GM18507 (cell line): ENCODE results near the gene TFF2.

ENCODE experiments used
- DNase-seq: peaks from one replicate; pipeline ENCODE4 v3.0.0; 2011; ENCODE audit warnings: low read depth; ENCODE audit not compliant: insufficient read length; ENCODE audit errors: extremely low spot score
- FAIRE-seq: peaks from 2 replicates; lab custom pipeline; 2011; peaks lifted over from hg19 to GRCh38; lab: Jason Lieb, UNC

Gene TFF2

DNA sequence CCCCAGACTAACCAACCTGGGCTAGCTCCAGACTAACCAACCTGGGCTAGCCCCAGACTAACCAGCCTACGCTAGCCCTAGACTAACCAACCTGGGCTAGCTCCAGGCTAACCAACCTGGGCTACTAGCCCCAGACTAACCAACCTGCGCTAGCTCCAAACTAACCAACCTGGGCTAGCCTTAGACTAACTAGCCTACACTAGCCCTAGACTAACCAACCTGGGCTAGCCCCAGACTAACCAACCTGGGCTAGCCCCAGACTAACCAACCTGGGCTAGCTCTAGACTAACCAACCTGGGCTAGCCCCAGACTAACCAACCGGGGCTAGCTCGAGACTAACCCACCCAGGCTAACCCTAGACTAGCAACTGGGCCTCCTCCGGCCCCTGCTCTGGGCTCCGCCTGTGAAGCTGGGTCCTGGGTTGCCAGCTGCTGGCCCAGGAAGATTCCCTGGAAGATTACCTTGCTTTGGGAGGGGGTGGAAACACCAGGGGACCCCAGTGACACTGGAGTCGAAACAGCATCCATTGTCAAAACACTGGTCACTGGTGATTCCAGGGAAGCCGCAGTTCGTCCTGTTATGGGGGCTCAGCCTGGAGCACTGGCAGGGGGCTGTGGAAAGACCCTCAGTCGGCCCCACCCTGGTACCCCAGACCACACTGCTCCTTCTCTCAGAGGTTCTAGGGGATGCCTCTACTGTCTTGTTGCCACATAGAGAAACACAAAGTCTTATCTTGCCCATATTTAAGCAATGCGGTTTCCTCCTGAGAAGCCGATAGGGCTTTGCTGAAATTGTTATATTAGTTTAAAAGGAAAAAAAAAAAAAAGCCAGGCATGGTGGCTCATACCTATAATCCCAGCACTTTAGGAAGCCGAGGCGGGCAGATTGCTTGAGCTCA lies 1.1 kb downstream of the TFF2 start:
- DNase-seq = no peak
- FAIRE-seq = no peak

DNA sequence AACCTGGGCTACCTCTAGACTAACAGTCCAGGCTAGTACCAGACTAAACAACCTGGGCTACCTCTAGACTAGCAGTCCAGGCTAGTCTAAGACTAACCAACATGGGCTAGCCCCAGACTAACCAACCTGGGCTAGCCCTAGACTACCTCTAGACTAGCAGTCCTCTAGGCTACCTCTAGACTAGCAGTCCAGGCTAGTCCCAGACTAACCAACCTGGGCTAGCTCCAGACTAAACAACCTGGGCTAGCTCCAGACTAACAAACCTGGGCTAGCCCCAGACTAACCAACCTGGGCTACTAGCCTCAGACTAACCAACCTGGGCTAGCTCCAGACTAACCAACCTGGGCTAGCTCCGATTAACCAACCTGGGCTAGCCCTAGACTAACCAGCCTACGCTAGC lies 2.0 kb downstream of the TFF2 start:
- FAIRE-seq (no peak), DNase-seq (no peak)

DNA sequence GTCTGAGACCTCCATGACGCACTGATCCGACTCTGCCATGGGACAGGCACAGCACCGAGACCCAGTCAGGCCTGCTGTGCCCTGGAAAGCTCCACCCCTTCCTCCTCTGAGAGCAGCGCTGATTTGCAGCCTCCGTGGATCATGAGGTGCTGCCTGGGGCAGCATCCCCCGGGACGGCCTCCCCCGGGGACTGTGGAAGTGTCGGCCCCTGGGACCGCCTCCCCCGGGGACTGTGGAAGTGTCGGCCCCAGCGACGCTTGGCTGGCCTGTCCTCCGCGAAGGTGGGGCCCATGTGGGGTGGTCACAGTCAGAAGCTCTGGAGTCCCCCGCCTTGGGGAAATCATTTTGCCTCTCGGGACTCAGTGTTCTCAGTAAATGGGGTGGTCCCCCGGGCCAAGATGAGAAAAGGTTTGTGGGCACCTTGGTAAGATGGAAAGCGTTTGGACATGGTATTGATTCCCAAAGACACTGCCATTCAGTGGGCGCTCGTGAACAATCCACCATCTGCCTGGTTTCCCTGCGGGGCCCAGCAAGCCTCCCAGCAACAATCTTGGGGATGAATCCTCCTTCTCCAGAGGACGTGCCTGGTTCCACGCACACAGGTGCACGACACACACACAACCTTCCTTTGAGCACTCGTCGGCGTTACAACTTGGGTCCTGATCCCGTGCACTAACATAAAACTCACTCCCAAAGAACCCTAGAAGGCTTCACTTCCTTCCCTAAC lies 3.0 kb downstream of the TFF2 start:
- DNase-seq (no peak), FAIRE-seq (no peak)

DNA sequence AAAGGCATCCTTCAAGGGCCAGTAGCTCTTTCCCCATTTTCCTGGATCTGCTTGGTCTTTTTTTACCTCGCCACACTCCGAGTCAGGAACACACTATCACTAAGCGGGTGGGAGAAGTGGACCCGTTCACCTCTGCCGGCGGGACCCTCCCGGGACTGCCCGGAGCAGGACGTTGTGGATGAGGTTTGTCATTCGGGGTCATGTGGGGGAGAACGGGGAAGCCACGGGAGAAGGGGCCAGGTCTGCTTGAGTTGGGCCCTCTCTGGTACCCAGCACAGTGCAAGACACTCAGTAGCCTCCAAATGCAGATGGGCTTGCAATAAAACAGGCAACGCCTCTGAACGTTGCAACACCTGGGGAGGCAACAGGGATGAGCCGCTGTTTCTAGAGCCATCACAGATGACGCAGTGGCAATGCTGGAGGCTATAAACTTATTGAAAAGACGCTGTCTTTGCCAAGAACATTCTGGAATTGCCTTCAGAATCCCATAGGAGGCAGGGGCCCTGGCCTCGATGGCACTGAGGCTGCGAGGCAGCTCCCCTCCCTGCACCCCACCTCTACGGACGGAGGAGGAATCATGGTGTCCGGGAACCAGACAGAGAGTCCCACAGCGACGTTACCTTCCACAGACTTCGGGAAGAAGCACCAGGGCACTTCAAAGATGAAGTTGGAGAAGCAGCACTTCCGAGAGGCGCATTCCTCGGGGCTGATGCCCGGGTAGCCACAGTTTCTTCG lies 3.8 kb downstream of the TFF2 start:
- no peak for FAIRE-seq
- DNase-seq = no peak

DNA sequence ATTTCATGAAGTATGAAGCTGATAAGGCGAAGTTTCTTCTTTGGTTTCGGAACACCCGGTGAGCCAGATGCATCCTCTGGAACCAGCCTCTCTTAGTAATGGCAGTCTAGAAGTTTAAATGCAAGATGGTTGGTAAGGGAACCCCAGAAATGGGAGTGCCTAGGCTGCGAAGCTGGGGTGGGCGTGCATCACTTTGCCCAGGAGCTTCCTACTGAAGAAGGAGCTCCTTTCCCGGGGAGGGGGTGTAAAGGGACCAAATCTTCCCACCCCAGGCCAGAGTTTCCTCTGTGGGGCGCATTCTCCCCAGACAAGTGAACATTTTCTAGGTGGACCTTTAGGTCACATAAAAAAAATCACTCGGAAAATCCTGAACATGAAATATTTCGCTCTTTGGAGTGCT lies 4.4 kb downstream of the TFF2 start:
- DNase-seq (no peak), FAIRE-seq (no peak)

DNA sequence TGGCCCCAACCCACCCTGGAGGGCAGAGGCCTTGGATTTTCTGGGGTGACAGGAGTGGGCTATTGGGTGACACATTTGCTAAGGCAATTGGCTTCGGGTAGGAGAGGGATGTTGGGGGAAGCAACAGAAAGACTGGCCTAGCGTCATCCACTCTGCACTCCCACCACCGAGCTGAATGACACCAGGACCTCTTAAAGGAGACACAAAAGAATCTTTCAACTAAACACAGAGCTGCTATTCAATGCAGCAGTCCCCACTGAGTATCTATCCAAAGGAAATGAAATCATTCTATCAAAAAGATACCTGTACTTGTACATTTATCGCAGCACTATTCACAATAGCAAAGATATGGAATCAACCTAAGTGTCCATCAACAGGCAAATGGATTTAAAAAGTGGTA lies 6.2 kb downstream of the TFF2 start:
- no peak for FAIRE-seq
- DNase-seq = no peak

DNA sequence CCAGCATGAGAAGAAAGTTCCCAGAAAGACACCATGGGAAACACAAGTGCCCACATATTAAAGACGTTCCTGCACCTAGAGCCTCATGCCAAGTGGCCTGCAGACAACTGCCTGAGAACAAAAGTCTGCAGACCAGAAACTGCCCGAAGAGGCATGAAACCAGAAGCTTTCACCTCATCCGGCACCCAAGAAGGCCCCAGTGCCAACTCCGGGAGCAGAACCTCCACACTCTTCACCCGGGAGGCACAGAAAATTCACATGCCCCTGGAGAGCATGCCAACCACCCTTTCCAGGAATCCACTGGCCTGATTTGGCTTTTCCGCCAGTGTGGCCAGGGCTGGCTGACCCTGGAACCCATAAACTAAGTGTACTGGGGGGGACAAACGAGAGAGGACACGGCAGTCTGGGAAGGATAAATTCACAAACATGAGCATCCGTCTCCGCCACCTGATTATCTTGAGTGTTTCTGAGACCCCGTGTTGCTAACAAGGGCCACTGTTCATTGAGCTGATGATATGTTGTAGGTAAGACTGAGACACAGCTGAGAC lies 6.8 kb downstream of the TFF2 start:
- no peak for DNase-seq
- no peak for FAIRE-seq

DNA sequence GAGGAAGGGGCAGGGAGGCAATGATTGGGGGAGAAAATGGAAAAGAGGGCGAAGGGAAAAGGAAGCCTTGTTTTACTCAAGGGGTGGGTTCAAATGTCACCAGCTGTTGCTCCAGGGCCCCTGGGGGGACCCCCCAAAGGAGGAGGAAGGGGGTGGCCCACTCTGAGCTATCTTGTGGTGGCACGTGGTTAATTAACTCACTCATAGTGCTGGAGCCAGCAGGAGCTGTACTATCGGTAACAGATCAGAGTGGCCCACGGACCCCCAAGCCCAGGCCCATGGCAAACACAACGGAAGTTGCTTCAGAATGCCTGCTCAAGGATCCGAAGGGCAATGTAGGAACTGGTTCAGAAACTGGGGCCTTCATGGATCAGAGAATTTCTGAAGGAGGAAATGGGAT lies 7.2 kb downstream of the TFF2 start:
- FAIRE-seq (no peak), DNase-seq (no peak)

DNA sequence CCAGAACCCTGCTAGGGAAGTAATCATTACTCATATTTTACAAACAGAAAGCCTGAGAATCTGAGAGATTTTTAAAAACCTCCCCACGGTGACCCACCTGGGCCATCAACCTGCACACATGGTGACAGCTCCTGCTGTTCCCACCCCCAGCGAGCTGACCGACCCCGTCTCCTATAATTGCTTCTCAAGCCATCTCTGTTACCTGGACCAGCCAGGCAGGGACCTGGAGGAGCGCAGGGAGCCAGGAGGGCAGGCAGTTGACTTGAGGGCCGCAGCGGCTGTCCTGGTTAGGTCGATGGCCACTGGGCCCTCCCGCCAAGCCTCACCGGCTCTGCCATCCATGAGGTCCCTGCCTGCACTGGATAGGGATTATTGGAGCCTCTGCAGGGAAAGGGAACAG lies 7.7 kb downstream of the TFF2 start:
- DNase-seq (no peak), FAIRE-seq (no peak)

DNA sequence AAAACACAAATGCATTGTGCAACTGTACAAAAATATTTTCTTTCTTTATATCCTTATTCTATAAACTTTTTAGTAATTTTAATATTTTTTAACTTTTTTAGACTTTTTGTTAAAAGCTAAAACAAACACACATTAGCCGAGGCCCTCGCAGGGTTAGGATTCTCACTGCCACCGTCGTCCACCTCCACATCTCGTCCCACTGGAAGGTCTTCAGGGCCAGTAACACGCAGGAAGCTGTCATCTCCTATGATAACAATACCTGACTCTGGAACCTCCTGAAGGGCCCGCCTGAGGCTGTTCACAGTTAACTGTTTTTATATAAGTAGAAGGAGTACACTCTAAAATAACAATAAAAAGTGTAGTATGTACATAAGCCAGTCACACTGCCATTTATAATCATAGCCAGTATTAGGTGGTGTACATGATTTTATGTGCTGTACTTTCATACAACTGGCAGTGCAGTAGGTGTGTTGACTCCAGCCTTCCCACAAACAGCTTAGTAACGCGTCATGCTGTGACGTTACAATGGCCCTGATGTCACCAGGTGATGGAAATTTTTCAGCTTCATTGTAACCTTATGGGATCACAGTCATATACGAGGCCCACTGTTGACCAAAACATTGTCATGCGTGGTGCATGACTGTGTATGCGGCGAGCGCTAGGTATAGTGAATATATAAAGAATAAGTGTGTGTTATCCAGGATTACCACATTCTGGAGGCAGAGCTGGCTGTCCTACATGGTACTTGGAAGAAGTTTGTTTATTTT lies 8.8 kb downstream of the TFF2 start:
- FAIRE-seq (no peak), DNase-seq (no peak)

DNA sequence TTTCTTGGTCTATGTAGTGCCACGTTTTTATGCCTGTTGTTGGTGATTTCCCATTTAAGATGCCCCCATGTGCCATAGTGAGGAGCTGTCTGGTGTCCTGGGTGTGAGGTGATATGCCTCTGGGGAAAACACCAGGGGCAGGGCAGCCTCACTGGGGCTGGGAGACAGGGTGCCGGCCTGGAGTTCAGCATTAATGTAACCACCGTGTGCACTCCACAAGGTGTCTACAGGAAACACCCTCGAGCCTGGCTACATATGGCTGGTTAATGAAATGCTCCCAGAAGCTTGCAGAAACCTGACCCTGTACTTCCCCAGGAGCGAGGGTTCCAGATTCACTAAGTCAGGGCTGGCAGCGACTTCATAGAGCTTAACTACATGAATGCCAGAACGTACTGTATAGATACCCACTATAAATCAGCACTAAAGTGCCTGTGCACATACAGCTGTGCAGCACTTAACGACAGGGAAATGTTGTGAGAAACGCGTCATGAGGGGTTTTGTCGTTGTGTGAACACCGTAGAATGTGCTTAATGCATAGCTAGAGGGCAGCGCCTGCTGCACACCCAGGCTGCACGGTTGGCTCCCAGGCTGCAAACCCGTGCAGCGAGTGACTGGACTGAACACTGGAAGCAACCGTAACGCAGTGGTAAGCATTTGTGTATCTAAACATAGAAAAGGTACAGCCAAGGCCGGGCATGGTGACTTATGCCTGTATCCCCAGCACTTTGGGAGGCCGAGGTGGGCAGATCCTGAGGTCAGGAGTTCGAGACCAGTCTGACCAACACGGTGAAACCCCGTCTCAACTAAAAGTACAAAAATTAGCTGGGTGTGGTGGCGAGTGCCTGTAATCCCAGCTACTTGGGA lies 10.4 kb downstream of the TFF2 start:
- DNase-seq (no peak), FAIRE-seq (no peak)

DNA sequence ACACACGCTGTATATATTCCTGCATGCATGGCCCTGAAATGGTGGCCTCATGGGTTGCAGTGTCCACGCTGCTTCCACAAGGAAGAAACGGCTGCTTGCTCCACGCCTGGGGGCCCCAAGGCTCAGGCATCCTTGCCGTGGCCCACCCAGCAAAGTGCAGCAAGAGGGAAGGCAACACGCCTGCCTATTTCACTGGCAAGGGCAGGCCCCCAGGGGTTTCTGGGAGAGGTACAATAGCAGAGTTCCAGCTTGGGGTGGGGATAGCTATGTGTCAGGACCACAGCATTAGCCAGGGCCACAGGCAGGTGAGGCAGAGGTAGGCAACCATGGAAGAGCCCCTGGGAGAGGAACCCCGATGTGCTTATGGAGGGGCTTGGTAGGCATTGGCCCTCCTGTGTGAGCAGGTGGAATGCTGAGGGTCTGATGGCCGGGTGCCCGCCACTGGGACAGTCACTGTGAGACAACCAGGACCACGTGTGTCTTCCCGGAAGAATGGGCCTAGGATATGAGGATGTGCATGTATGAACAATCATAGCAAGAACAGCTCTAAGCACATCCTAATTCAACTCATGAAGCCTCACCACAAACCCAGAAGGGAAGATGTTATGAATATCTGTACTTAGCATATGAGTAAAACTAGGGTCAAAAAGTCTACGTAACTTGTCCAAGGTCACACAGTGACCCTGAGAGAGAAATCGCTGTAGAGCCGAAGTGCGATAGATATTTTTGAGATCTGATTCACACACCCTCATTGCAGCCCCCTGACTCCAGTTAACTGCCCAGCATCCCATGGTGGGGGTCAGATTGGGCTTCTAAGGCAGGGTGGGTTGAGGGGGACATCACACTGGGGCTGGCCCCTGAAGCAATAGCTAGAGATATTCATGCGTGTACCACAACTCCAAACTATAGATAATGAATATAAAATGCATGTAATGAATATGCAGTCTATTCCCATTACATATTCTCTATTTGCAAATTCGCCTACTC lies 11.8 kb downstream of the TFF2 start:
- no peak for DNase-seq
- no peak for FAIRE-seq

DNA sequence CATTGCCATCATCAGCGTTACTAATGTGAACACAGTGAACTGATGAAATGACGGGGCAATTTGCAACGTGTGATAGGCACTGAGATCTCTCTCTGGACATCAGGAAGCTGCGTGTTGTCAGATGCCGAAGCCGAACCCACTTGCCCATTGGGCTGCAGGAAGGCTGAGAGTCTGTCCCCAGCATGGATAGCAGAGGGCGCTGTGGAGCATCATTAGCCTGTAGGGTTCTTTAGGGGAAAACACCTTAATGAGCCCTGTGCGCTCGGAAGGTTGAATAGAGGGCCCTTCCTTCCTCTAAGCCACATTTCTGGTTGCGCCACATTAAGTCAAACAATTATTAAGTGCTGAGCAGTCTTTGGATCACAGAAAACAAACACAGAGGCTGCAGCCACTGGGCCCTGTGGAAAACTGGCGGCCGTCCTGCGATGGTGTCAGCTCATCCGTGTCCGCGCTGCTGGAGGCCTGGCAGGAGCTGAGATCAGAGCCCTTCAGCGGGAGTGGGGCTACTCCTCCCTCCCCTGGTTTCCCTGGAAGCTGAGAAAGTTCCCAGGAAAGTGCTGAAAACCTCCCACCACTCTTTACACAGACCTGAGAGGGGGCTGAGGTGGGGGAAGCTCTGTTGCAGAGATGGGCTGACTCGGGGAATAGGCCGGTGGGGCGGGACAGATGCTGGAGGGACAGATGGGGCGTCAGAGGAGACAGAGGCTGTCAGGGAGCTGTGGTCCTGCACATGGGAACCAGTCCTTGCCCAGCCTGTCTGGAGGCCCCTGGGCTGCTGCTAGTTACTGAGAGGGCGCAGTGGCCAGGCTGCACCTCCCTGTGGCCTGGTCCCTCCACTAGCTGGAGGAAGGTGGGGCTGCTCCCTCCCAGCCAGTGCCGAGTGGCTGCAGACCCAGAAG lies 12.7 kb downstream of the TFF2 start:
- DNase-seq = no peak
- FAIRE-seq = peak; percentile 71

DNA sequence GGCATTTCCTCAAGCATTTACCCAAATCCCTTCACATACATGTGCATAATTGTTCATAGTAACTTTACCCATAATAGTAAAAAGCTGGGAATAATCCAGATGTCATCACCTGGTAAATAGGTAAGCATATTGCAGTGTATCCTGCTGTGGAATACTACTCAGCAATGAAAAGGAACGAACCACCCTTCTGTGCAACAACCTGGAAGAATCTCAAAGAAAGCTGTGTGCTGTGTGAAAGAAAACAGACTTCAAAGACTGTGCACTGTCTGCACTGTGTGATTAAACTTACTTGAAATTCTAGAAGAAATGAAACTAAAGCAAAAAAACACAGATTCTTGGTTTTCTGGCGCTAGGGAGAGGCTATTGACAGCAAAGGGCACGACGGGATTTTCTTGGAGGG lies 13.5 kb downstream of the TFF2 start:
- no peak for FAIRE-seq
- DNase-seq = no peak

DNA sequence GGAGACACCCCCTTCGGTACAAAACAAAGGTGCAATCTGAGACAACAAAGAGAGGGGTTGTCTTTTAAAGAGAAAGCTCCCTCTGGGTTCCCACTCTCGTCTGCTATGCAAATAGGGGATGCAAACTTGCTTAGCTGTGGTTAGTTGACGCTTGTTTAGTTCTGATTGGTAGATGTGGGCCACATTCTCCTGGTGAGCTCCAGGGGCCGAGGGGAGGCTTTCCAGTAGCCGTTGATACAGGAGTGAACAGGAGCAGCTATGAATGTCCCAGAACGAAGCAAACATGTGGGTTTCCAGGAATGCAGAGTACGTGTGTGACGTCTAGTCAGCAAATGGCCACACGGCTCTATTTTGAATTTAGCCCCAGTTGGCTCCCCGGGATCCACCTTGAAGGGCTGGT lies 14.7 kb downstream of the TFF2 start:
- FAIRE-seq (no peak), DNase-seq (no peak)

DNA sequence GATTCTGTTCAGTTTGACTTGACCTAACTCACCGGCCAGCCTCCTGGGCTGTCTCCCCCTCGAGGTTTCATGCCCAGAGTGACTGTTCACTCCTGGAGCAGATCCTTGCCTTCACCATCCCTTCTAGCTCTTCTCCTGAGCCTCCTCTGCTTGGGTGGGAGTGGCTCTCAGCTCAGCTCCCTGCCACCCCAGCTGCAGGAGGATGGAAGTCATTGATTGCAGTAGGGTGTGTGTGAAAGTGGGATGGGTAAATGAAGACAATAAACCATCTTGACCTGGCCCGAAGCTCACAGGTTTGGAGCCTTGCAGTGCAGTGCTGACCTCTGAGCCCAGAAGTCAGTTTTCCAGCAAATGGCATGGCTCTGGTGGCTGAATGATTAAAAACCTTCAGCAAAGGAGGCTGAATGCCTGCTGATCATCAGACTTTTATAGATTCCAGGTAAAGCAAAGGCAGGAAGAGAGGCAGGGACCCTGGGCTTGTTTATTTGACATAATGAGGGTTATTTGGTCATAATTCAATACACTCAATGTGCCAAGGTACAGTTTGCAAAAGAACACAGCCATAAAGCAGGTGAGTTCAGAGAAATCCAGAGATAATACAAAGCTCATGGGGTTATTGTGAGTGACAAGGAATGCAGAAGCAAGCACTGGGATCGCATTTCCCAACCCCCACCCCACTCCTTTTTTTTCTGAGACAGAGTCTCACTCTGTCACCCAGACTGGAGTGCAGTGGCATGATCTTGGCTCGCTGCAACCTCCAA lies 18.1 kb downstream of the TFF2 start:
- FAIRE-seq (no peak), DNase-seq (no peak)
